Lower lobe of right lung (tissue), 2 donors: ENCODE data around the gene C9orf152. TPM values are rescaled to one million over a fixed set of nuclear protein-coding genes. Genes with fewer than 3 reads are reported as not detected.
A peak's percentile ranks its signal among the peaks of the same experiment; 100 is the strongest.
"Not testable (repeated sequence)": the region's sequence is repeated elsewhere in the genome, so short reads cannot be mapped to it uniquely, and the experiment has no call there.

Source experiments
- ATAC-seq, 2 donors: fragments of 200-7000 bp; cut with Tn5 transposase; one replicate each; pipeline ENCODE4 v1.9.1; 2020 to 2022; ENCODE audit warnings: mild to moderate bottlenecking in 2 of 2, moderate library complexity in 2 of 2
- DNase-seq: peaks from one replicate; pipeline ENCODE4 v3.0.0-alpha.2; 2020
- H3K27ac ChIP-seq: fragments of 200-600 bp; one replicate; pipeline ENCODE4 v1.8.0; 2022
- H3K27me3 ChIP-seq: fragments of 200-600 bp; one replicate; pipeline ENCODE4 v1.8.0; 2022; ENCODE audit warnings: low read depth
- H3K36me3 ChIP-seq: fragments of 200-600 bp; one replicate; pipeline ENCODE4 v1.8.0; 2022; ENCODE audit warnings: mild to moderate bottlenecking
- H3K4me1 ChIP-seq: fragments of 200-600 bp; one replicate; pipeline ENCODE4 v1.8.0; 2022
- H3K4me3 ChIP-seq: fragments of 200-600 bp; one replicate; pipeline ENCODE4 v1.8.0; 2022; ENCODE audit warnings: mild to moderate bottlenecking
- H3K9me3 ChIP-seq: fragments of 200-600 bp; one replicate; pipeline ENCODE4 v1.8.0; 2022
- CTCF ChIP-seq: fragments of 200-600 bp; IDR thresholded peaks from one replicate; pipeline ENCODE4 v1.8.0; 2022; ENCODE audit warnings: antibody characterized with exemption, mild to moderate bottlenecking
- intact Hi-C: fragments of 100-400 bp; cut with DNase I; formaldehyde crosslinking; loops from one replicate; pipeline ENCODE4 v1.11.0; 2022
- total RNA-seq: library from RNA; stranded (reverse); fragmentation: NEBNext Ultra II Directional; extraction: Animal tissue kit (Norgen Biotek cat#: 25700); gene quantifications from one replicate; pipeline ENCODE4 v1.2.1, GENCODE V29; 2021
- donor health status: DM: no; HTN: yes; CAD: no; lungs with severe emphysema.

The C9orf152 gene
- total RNA-seq, 1 donor from 2014 or later, result 26.1 TPM

- H3K36me3 ChIP-seq, result peaks cover 17% of the 10 kb centered on the region
- H3K4me1 ChIP-seq, result peaks cover 46% of the 10 kb centered on the region
- peak overlapping the region; percentile 95 for H3K27ac ChIP-seq
- no peaks in the 10 kb centered on the region for H3K9me3 ChIP-seq
- H3K4me3 ChIP-seq, result peak overlapping the region; percentile 90
- no peaks in the 10 kb centered on the region for H3K27me3 ChIP-seq
- intact Hi-C loops, result no loop called here
- no peak for TF ChIP-seq CTCF
- DNase-seq, result no peak
- ATAC-seq, result no peak
Observed at GRCh38 chr9:110254500-110254899, 46.5 kb upstream of the C9orf152 start.

- H3K27me3 ChIP-seq, result no peaks in the 10 kb centered on the region
- no peaks in the 10 kb centered on the region for H3K9me3 ChIP-seq
- no peak overlapping the region for H3K4me3 ChIP-seq
- intact Hi-C loops, result no loop called here
- peaks cover 38% of the 10 kb centered on the region for H3K4me1 ChIP-seq
- DNase-seq (peak; percentile 50), ATAC-seq (no peak)
- no peak for TF ChIP-seq CTCF
- peaks cover 36% of the 10 kb centered on the region for H3K36me3 ChIP-seq
- H3K27ac ChIP-seq, result no peak overlapping the region
Observed at GRCh38 chr9:110252509-110253139, 44.7 kb upstream of the C9orf152 start.

- H3K27me3 ChIP-seq, DNase-seq, intact Hi-C loops, H3K9me3 ChIP-seq, H3K4me3 ChIP-seq, ATAC-seq: not testable (repeated sequence)
- Histone ChIP-seq H3K36me3 (peaks cover 44% of the 10 kb centered on the region), H3K27ac (peak overlapping the region; percentile 27), H3K4me1 (peaks cover 32% of the 10 kb centered on the region)
Observed at GRCh38 chr9:110251770-110252169, 43.8 kb upstream of the C9orf152 start.

- Histone ChIP-seq H3K9me3 (no peaks in the 10 kb centered on the region), H3K27ac (no peak overlapping the region), H3K36me3 (peaks cover 50% of the 10 kb centered on the region), H3K27me3 (no peaks in the 10 kb centered on the region), H3K4me1 (peaks cover 32% of the 10 kb centered on the region), H3K4me3 (no peak overlapping the region)
- no peak for TF ChIP-seq CTCF
- ATAC-seq (no peak), DNase-seq (no peak)
- intact Hi-C loops, result no loop called here
Observed at GRCh38 chr9:110251212-110251611, 43.3 kb upstream of the C9orf152 start.

GRCh38 chr9:110249603-110250002, 41.6 kb upstream of the C9orf152 start:
- DNase-seq (no peak), ATAC-seq (no peak)
- Histone ChIP-seq H3K36me3 (peaks cover 66% of the 10 kb centered on the region), H3K27ac (no peak overlapping the region), H3K27me3 (no peaks in the 10 kb centered on the region), H3K9me3 (no peaks in the 10 kb centered on the region), H3K4me1 (peaks cover 27% of the 10 kb centered on the region), H3K4me3 (no peak overlapping the region)
- no peak for TF ChIP-seq CTCF
- intact Hi-C loops, result no loop called here

- no peak for TF ChIP-seq CTCF
- Histone ChIP-seq H3K27ac (no peak overlapping the region), H3K36me3 (peaks cover 78% of the 10 kb centered on the region), H3K4me1 (peaks cover 14% of the 10 kb centered on the region), H3K27me3 (no peaks in the 10 kb centered on the region), H3K9me3 (no peaks in the 10 kb centered on the region), H3K4me3 (no peak overlapping the region)
- intact Hi-C loops, result no loop called here
- DNase-seq (no peak), ATAC-seq (peak in 1 of 2 donors; percentile 37)
Observed at GRCh38 chr9:110248361-110248760, 40.4 kb upstream of the C9orf152 start.
